ENCODE data around the gene IGSF3.
"Not testable (repeated sequence)": the region's sequence is repeated elsewhere in the genome, so short reads cannot be mapped to it uniquely, and the experiment has no call there.

- not testable (repeated sequence) for TF ChIP-seq POLR2A, CTCF (IDR thresholded peaks at IDR 0.05)
These were observed 77.1 kb downstream of the IGSF3 start for GRCh38 chr1:116590359-116591005.
